ENCODE measurements around the gene CTR9. TPM values are rescaled to one million over a fixed set of nuclear protein-coding genes. Genes with fewer than 3 reads are reported as not detected.

Gene CTR9
- total and polyA plus RNA-seq, 9 of the 15 experiments (the other 6 are each of a cell fraction or from before 2014, with no cell fraction given): 25.4 to 79.3 (median 47.3) TPM

DNA sequence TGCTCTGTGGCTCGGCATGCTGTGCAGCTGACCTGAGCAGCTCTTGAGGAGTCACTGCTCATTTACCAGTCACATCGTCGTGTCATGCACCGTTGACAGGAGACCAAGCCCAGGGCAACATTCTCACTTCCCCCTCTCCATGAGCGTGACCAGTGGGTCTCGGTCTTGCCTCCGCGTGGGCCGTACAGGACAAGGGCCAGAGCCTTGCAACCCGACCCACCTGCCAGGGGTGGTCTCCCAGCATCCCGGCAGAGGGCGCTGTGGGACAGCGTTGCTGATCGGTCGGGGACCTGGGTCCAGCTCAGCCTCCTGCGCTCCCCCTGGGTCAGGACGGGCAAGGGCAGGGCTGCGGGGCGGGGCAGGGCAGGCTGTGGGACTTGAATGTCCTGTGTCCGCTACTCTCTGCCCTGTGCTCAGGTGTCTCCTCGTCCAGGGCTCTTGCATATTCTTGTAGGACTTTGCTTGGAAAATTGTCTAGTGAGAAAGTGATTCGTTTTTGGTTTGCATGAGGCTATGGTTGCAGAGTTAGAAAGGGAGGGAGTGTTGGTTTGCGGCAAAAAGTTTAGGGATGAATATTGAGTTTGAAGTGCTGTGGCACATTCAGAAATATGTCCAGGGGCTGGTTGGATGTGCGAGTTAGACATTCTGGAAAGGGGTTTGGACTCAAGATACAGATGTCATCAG, 41.5 kb downstream of the CTR9 start (continued):
- TF ChIP-seq, protein P1, sequence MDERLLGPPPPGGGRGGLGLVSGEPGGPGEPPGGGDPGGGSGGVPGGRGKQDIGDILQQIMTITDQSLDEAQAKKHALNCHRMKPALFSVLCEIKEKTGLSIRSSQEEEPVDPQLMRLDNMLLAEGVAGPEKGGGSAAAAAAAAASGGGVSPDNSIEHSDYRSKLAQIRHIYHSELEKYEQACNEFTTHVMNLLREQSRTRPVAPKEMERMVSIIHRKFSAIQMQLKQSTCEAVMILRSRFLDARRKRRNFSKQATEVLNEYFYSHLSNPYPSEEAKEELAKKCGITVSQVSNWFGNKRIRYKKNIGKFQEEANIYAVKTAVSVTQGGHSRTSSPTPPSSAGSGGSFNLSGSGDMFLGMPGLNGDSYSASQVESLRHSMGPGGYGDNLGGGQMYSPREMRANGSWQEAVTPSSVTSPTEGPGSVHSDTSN (CRISPR knock-in tag; IDR thresholded peaks at IDR 0.05; ENCODE audit: low read depth): no peak
- TF ChIP-seq, protein P1 (tag; conservative IDR thresholded peaks at IDR 0.05; ENCODE audit: low read depth): no peak
- TF ChIP-seq TGIF2 (CRISPR knock-in tag; IDR thresholded peaks at IDR 0.05) (no peak), SMARCA4 (IDR thresholded peaks at IDR 0.05) (0 out of 2 replicates have a peak, but pooled peaks have one; percentile 20), ZNF584 (CRISPR knock-in tag; IDR thresholded peaks at IDR 0.05; ENCODE audit: low read depth) (no peak), JUN (IDR thresholded peaks at IDR 0.05; ENCODE audit: borderline replicate concordance, low read depth, low read length) (peak; percentile 17; the same call in 1 of the 2 replicates), JUN (CRISPR knock-in tag; IDR thresholded peaks at IDR 0.05; ENCODE audit: borderline replicate concordance) (no peak), GTF2E2 (tag; IDR thresholded peaks at IDR 0.05) (no peak), BHLHE40 (IDR thresholded peaks at IDR 0.05; ENCODE audit: low read length) (peak; percentile 39; the same call in 1 of the 2 replicates), RAD21 (CRISPR knock-in tag; conservative IDR thresholded peaks at IDR 0.05 in 1 of 2, IDR thresholded peaks at IDR 0.05 in 1 of 2) (peak; percentile 95 to 98), NONO (IDR thresholded peaks at IDR 0.05; ENCODE audit: low read depth in 2 of 2, low read length in 1 of 2) (0 out of 4 replicates have a peak, but pooled peaks of 1 of the 2 experiments have one; percentile 46)
- TF ChIP-seq, protein P2, sequence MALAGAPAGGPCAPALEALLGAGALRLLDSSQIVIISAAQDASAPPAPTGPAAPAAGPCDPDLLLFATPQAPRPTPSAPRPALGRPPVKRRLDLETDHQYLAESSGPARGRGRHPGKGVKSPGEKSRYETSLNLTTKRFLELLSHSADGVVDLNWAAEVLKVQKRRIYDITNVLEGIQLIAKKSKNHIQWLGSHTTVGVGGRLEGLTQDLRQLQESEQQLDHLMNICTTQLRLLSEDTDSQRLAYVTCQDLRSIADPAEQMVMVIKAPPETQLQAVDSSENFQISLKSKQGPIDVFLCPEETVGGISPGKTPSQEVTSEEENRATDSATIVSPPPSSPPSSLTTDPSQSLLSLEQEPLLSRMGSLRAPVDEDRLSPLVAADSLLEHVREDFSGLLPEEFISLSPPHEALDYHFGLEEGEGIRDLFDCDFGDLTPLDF (CRISPR knock-in tag; IDR thresholded peaks at IDR 0.05): no peak
- TF ChIP-seq, protein P3, sequence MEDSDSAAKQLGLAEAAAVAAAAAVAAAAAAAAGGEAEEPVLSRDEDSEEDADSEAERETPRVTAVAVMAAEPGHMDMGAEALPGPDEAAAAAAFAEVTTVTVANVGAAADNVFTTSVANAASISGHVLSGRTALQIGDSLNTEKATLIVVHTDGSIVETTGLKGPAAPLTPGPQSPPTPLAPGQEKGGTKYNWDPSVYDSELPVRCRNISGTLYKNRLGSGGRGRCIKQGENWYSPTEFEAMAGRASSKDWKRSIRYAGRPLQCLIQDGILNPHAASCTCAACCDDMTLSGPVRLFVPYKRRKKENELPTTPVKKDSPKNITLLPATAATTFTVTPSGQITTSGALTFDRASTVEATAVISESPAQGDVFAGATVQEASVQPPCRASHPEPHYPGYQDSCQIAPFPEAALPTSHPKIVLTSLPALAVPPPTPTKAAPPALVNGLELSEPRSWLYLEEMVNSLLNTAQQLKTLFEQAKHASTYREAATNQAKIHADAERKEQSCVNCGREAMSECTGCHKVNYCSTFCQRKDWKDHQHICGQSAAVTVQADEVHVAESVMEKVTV (CRISPR knock-in tag; IDR thresholded peaks at IDR 0.05): peak; percentile 89
- TF ChIP-seq, protein P4, sequence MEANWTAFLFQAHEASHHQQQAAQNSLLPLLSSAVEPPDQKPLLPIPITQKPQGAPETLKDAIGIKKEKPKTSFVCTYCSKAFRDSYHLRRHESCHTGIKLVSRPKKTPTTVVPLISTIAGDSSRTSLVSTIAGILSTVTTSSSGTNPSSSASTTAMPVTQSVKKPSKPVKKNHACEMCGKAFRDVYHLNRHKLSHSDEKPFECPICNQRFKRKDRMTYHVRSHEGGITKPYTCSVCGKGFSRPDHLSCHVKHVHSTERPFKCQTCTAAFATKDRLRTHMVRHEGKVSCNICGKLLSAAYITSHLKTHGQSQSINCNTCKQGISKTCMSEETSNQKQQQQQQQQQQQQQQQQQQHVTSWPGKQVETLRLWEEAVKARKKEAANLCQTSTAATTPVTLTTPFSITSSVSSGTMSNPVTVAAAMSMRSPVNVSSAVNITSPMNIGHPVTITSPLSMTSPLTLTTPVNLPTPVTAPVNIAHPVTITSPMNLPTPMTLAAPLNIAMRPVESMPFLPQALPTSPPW (CRISPR knock-in tag; IDR thresholded peaks at IDR 0.05): peak; percentile 69
